ENCODE data around the gene BRAT1.

DNA sequence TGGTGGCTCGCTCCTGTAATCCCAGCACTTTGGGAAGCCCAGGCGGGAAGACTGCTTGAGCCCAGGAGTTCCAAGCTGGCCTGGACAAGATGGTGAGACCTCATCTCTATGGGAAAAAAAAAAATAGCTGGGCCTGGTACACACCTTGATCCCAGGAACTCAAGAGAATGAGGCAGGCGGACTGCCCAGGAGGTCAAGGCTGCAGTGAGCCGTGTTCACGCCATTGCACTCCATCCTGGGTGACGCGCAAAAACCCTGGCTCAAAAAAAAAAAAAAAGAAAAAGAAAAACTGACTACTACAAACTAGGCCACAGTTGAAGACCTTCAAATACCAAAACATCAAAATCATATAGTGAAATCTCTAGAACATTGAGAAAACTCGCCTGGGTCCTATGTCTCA lies 3.9 kb downstream of the BRAT1 start:
- no peak for TF ChIP-seq POLR2AphosphoS5 (IDR thresholded peaks at IDR 0.05)
- TF ChIP-seq, protein P1, sequence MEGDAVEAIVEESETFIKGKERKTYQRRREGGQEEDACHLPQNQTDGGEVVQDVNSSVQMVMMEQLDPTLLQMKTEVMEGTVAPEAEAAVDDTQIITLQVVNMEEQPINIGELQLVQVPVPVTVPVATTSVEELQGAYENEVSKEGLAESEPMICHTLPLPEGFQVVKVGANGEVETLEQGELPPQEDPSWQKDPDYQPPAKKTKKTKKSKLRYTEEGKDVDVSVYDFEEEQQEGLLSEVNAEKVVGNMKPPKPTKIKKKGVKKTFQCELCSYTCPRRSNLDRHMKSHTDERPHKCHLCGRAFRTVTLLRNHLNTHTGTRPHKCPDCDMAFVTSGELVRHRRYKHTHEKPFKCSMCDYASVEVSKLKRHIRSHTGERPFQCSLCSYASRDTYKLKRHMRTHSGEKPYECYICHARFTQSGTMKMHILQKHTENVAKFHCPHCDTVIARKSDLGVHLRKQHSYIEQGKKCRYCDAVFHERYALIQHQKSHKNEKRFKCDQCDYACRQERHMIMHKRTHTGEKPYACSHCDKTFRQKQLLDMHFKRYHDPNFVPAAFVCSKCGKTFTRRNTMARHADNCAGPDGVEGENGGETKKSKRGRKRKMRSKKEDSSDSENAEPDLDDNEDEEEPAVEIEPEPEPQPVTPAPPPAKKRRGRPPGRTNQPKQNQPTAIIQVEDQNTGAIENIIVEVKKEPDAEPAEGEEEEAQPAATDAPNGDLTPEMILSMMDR (IDR thresholded peaks at IDR 0.05; ENCODE audit: poor library complexity, severe bottlenecking), result no peak
- no peak for TF ChIP-seq RAD21 (conservative IDR thresholded peaks at IDR 0.05)
- no peak for TF ChIP-seq EZH2 (IDR thresholded peaks at IDR 0.05; ENCODE audit: borderline replicate concordance, insufficient read depth, low read length, poor library complexity, severe bottlenecking)
- TF ChIP-seq SMC3 (conservative IDR thresholded peaks at IDR 0.05; ENCODE audit: poor library complexity), result no peak
- TF ChIP-seq EP300 (conservative IDR thresholded peaks at IDR 0.05; ENCODE audit: poor library complexity, severe bottlenecking), result no peak
- no peak for TF ChIP-seq TAF1 (IDR thresholded peaks at IDR 0.05; ENCODE audit: low read depth)
